K562 (cell line): Measurements from ENCODE around the gene RCN2. TPM values are rescaled to one million over a fixed set of nuclear protein-coding genes. Genes with fewer than 3 reads are reported as not detected.

ENCODE experiments used
- ATAC-seq: fragments of 200-7000 bp; cut with Tn5 transposase; 3 replicates; pipeline ENCODE4 v1.9.1; 2020; ENCODE audit warnings: moderate library complexity
- BruUV-seq: library from RNA; stranded (reverse); fragments of 400-500 nt; replicated peaks from 2 replicates; lab custom pipeline; 2021; lab: Mats Ljungman, UMichigan
- CTCF ChIA-PET: fragments of 300-600 bp; formaldehyde crosslinking; extraction: SDS; loops from one replicate; lab custom pipeline; 2021; ENCODE audit warnings: low intra/inter-chr PET ratio; lab: Yijun Ruan, JAX
- POLR2A ChIA-PET: fragments of 300-600, 350-650 bp; sonication (Branson Sonifier 250); formaldehyde crosslinking; extraction: SDS; loops from one replicate; lab custom pipeline; 2021; ENCODE audit warnings: antibody characterized with exemption, inconsistent platforms; lab: Yijun Ruan, JAX
- DNase-seq, 4 experiments: peaks; one replicate each; pipeline versions ENCODE4 v3.0.0 to v3.0.0-alpha.2; 2011 to 2018; ENCODE audit warnings: low spot score in 3 of 4, mixed read lengths in 3 of 4; ENCODE audit errors: extremely low read depth in 1 of 4
- FAIRE-seq: peaks from 2 replicates; lab custom pipeline; 2011; peaks lifted over from hg19 to GRCh38; lab: Jason Lieb, UNC
- H2AFZ ChIP-seq: 2 replicates; pipeline ENCODE4 v1.6.0; 2011; ENCODE audit warnings: low read depth, low read length, control low read depth, inconsistent platforms
- H3K27ac ChIP-seq: fragments of 200-600 bp; 3 replicates; pipeline ENCODE4 v1.8.0; 2011; ENCODE audit warnings: low read depth, mild to moderate bottlenecking, control low read depth, inconsistent platforms, low read length, moderate library complexity, mixed read lengths; ENCODE audit errors: extremely low read depth
- H3K27me3 ChIP-seq, 2 experiments: fragments of 300-600 bp in 1 of 2; 2 replicates in 1 of 2; 3 replicates in 1 of 2; pipeline versions ENCODE4 v1.6.0 to v1.8.0; 2011; ENCODE audit warnings: inconsistent platforms in 2 of 2, low read length in 2 of 2, mild to moderate bottlenecking in 1 of 2, mixed read lengths in 1 of 2, moderate library complexity in 1 of 2; ENCODE audit not compliant: control insufficient read depth in 2 of 2, insufficient read depth in 2 of 2
- H3K36me3 ChIP-seq: fragments of 300-600 bp; 3 replicates; pipeline ENCODE4 v1.8.0; 2011; ENCODE audit warnings: mild to moderate bottlenecking, low read length, inconsistent platforms; ENCODE audit not compliant: control insufficient read depth, insufficient read depth
- H3K4me1 ChIP-seq, 2 experiments: fragments of 200-600 bp in 1 of 2; replicated peaks in 1 of 2; 2 replicates in 1 of 2; 3 replicates in 1 of 2; pipeline versions ENCODE4 v1.5.1 to v1.8.0; 2011; ENCODE audit warnings: inconsistent platforms in 2 of 2, low read length in 2 of 2, mild to moderate bottlenecking in 1 of 2, mixed read lengths in 1 of 2, moderate library complexity in 1 of 2; ENCODE audit not compliant: control insufficient read depth in 2 of 2, insufficient read depth in 2 of 2
- H3K4me2 ChIP-seq: 2 replicates; pipeline ENCODE4 v1.6.1; 2011; ENCODE audit warnings: low read length, control low read depth, inconsistent platforms, mixed read lengths; ENCODE audit not compliant: insufficient read depth
- H3K4me3 ChIP-seq: fragments of 200-600 bp; sonication (generic), shearing (Covaris generic); 2 replicates; pipeline ENCODE4 v1.5.1; 2016; ENCODE audit warnings: control low read depth, inconsistent platforms
- H3K79me2 ChIP-seq: fragments of 200-600 bp; 3 replicates; pipeline ENCODE4 v1.8.0; 2011; ENCODE audit warnings: low read length, inconsistent platforms; ENCODE audit not compliant: control insufficient read depth, insufficient read depth
- H3K9ac ChIP-seq, 2 experiments: 2 replicates each; pipeline versions ENCODE4 v1.6.0 to v1.6.1; 2011; ENCODE audit warnings: low read depth in 2 of 2, low read length in 2 of 2, control low read depth in 1 of 2, inconsistent platforms in 1 of 2, mild to moderate bottlenecking in 1 of 2, mixed read lengths in 1 of 2; ENCODE audit not compliant: insufficient read depth in 1 of 2
- H3K9me1 ChIP-seq: one replicate; pipeline ENCODE4 v1.6.0; 2011; ENCODE audit warnings: inconsistent platforms, mild to moderate bottlenecking, low read length, moderate library complexity; ENCODE audit not compliant: control insufficient read depth, insufficient read depth
- H3K9me3 ChIP-seq: replicated peaks from 2 replicates; pipeline ENCODE4 v1.5.1; 2011; ENCODE audit warnings: low read depth, low read length, inconsistent platforms; ENCODE audit not compliant: control insufficient read depth, insufficient read depth
- H4K20me1 ChIP-seq: replicated peaks from 2 replicates; pipeline ENCODE4 v1.6.1; 2011; ENCODE audit warnings: low read length, inconsistent platforms, mixed read lengths; ENCODE audit not compliant: control insufficient read depth, insufficient read depth
- ATF2 ChIP-seq: sonication (generic); formaldehyde crosslinking; IDR thresholded peaks from 2 replicates; pipeline ENCODE4 v1.8.1; 2022; ENCODE audit warnings: missing genetic modification reagents
- CBX1 ChIP-seq: sonication (generic); IDR thresholded peaks from 2 replicates; pipeline ENCODE4 v1.6.1; 2016; ENCODE audit warnings: antibody characterized with exemption, low read depth, mild to moderate bottlenecking
- EGR1 ChIP-seq: fragments of 450-650 bp; conservative IDR thresholded peaks from 2 replicates; pipeline ENCODE4 v1.6.1; 2017; ENCODE audit warnings: mild to moderate bottlenecking
- ETS2 ChIP-seq: IDR thresholded peaks from 2 replicates; pipeline ENCODE4 v1.6.1; 2016; ENCODE audit warnings: borderline replicate concordance, missing genetic modification characterization, mild to moderate bottlenecking, moderate library complexity, missing compliant biosample characterization; ENCODE audit not compliant: poor library complexity, severe bottlenecking
- MAFK ChIP-seq: IDR thresholded peaks from 2 replicates; pipeline ENCODE4 v1.6.1; 2011; ENCODE audit warnings: low read length, improper control_type of control experiment
- MITF ChIP-seq: IDR thresholded peaks from 2 replicates; pipeline ENCODE4 v1.6.1; 2014; ENCODE audit warnings: antibody characterized with exemption
- TAF9B ChIP-seq: fragments of 450-650 bp; IDR thresholded peaks from 2 replicates; pipeline ENCODE4 v1.6.1; 2018; ENCODE audit warnings: mild to moderate bottlenecking; ENCODE audit not compliant: partially characterized antibody
- TBL1XR1 ChIP-seq, 2 experiments: IDR thresholded peaks; 2 replicates each; pipeline ENCODE4 v1.6.1; 2012; ENCODE audit warnings: improper control_type of control experiment in 2 of 2, low read length in 2 of 2, mild to moderate bottlenecking in 1 of 2
- YBX1 ChIP-seq: fragments of 450-650 bp; IDR thresholded peaks from 2 replicates; pipeline ENCODE4 v1.7.1; 2016; ENCODE audit warnings: mild to moderate bottlenecking
- ZNF24 ChIP-seq: fragments of 450-650 bp; IDR thresholded peaks from 2 replicates; pipeline ENCODE4 v1.6.1; 2016
- ZNF696 ChIP-seq: fragments of 250-450 bp; sonication (Bioruptor Pico); conservative IDR thresholded peaks from 2 replicates; pipeline ENCODE4 v1.4.0; 2020; ENCODE audit warnings: mild to moderate bottlenecking, moderate library complexity
- ZNF778 ChIP-seq: fragments of 450-650 bp; formaldehyde crosslinking; IDR thresholded peaks from 2 replicates; pipeline ENCODE4 v1.4.0; 2020; ENCODE audit warnings: mild to moderate bottlenecking, moderate library complexity
- WGBS: fragments of 100-300 bp; shearing (Covaris generic); methylation state at CpG from one replicate; pipeline ENCODE4 v1.1.6; 2016; ENCODE audit warnings: low coverage, mixed read lengths; ENCODE audit not compliant: insufficient coverage; ENCODE audit errors: missing lambda C conversion rate; 5-methylcytosine and 5-hydroxymethylcytosine counted together
- in situ Hi-C: fragments of 300-500 bp; cut with MboI; formaldehyde crosslinking; loops from 4 replicates; pipeline ENCODE4 v1.15.0; 2018; ENCODE audit warnings: inconsistent platforms, mixed read lengths
- intact Hi-C: fragments of 100-400 bp; cut with micrococcal nuclease; formaldehyde crosslinking; loops from 2 replicates; pipeline ENCODE4 v1.14.2; 2022
- polyA plus RNA-seq, 8 experiments: library from polyadenylated mRNA; depleted of rRNA in 4 of 8; stranded (reverse) in 5 of 8; unstranded in 3 of 8; fragments of >200 nt; fragmentation: Nextera tagmentation in 2 of 8; fragmentation: Illumina TruSeq in 1 of 8; extraction: Ambion mirVana in 2 of 8; extraction: Trizol in 1 of 8; gene quantifications; 2 replicates each; pipeline versions ENCODE4 v1.2.1 to v1.2.3, GENCODE V29; 2011 to 2014; ENCODE audit warnings: inconsistent platforms in 1 of 8, missing spikeins in 1 of 8
- total RNA-seq, 7 experiments: library from RNA; depleted of rRNA in 6 of 7; stranded (reverse); fragments of >200 nt in 6 of 7; fragmentation: Illumina TruSeq in 2 of 7; extraction: Trizol in 2 of 7; gene quantifications; 2 replicates each; pipeline versions ENCODE4 v1.2.1 to v1.2.3, GENCODE V29; 2011 to 2021; ENCODE audit warnings: low replicate concordance in 1 of 7

The RCN2 gene
- total and polyA plus RNA-seq, 9 of the 15 experiments (the other 6 are each of a cell fraction or from before 2014, with no cell fraction given), result 20.9 to 63.6 (median 52.8) TPM

GRCh38 chr15:76961268-76962011 lies 29.9 kb downstream of the RCN2 start:
- TF ChIP-seq EGR1, result no peak
- CTCF ChIA-PET, result no interaction called here
- Histone ChIP-seq H2AFZ (no peak overlapping the region), H3K4me3 (no peak overlapping the region), H4K20me1 (no peaks in the 10 kb centered on the region), H3K4me2 (no peak overlapping the region), H3K4me1 (no peaks in the 10 kb centered on the region), H3K27ac (no peak overlapping the region), H3K9ac (no peak overlapping the region), H3K27me3 (peaks cover 24 to 34% of the 10 kb centered on the region in 2 experiments), H3K9me1 (no peaks in the 10 kb centered on the region), H3K36me3 (no peaks in the 10 kb centered on the region), H3K9me3 (no peaks in the 10 kb centered on the region), H3K79me2 (no peaks in the 10 kb centered on the region)
- FAIRE-seq, result no peak
- DNase-seq, result no peak
- in situ Hi-C loops, result no loop called here
- intact Hi-C loops, result no loop called here
- ATAC-seq, result 0 out of 3 replicates have a peak, but pooled peaks have one; percentile 34
- 16% methylated on average over 6 of the region's 6 CpGs for WGBS
- no TSS peak for BruUV-seq
- POLR2A ChIA-PET, result interaction anchor here (0.6 to 1.2 kb wide), 2 partner anchors 9 to 768 kb away, joined by 3 read pairs; no protein-coding TSS in a partner anchor

- ATAC-seq (peak; percentile 64), DNase-seq (peak in 2 of 4 experiments; percentile 6 to 14), FAIRE-seq (no peak)
- intact Hi-C loops, result no loop called here
- no peaks in the 10 kb centered on the region for H3K79me2 ChIP-seq
- WGBS, result 9% methylated on average over 9 of the region's 9 CpGs
- no peak overlapping the region for H3K4me2 ChIP-seq
- H3K27ac ChIP-seq, result no peak overlapping the region
- in situ Hi-C loops, result no loop called here
- H3K9ac ChIP-seq, result no peak overlapping the region
- no peaks in the 10 kb centered on the region; the same call in 1 of the 2 replicates for H4K20me1 ChIP-seq
- H3K27me3 ChIP-seq, result peaks cover 31 to 44% of the 10 kb centered on the region in 2 experiments
- no peak overlapping the region for H3K4me3 ChIP-seq
- POLR2A ChIA-PET, result interaction anchor here (0.5 to 1.2 kb wide), 3 partner anchors 8 to 73 kb away, joined by 3 read pairs; no protein-coding TSS in a partner anchor
- H3K9me1 ChIP-seq, result no peaks in the 10 kb centered on the region
- no peaks in the 10 kb centered on the region; a peak in 1 of 5 replicates for H3K4me1 ChIP-seq
- no TSS peak for BruUV-seq
- peak overlapping the region; percentile 60 for H2AFZ ChIP-seq
- no peaks in the 10 kb centered on the region for H3K9me3 ChIP-seq
- CTCF ChIA-PET, result no interaction called here
- no peaks in the 10 kb centered on the region for H3K36me3 ChIP-seq
- TF ChIP-seq ZNF24 (no peak), YBX1 (no peak), MITF (no peak), ZNF696 (CRISPR knock-in tag) (no peak), CBX1 (no peak), ETS2 (tag) (no peak), MAFK (no peak), ATF2 (no peak), TAF9B (no peak), TBL1XR1 (IDR thresholded peaks at IDR 0.05; ENCODE audit: low read length in 2 of 2) (no peak), ZNF778 (CRISPR knock-in tag) (no peak)
These were observed 30.9 kb downstream of the RCN2 start for GRCh38 chr15:76962337-76963013.
